Measurements from ENCODE around the gene IFRD2.

GRCh38 chr3:50293079-50293801 lies 1.0 kb upstream of the IFRD2 start:
- TF ChIP-seq CTCF (conservative IDR thresholded peaks at IDR 0.05; ENCODE audit: low read depth, low read length) (no peak), EZH2 (IDR thresholded peaks at IDR 0.05; ENCODE audit: low read length, unreplicated experiment) (no peak)
